ENCODE measurements around the gene FBRS.

DNA sequence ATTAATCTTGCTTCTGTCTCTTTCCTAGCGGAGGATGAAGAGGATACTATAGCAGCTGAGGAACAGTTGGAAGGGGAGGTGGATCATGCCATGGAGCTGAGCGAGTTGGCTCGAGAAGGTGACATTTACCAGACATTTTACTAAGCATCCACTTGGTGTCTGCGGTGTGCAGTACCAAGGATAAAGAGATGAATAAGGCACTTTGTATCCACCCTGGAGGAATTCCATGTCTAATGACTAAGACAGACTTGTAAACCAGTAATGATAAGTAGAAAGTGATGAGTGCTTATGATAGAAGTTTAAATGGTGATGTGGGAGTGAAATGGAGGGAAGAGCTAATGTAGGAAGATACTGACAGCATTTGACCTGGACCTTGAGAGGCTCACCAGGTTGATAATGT, 52.7 kb downstream of the FBRS start:
- TF ChIP-seq, protein P1, sequence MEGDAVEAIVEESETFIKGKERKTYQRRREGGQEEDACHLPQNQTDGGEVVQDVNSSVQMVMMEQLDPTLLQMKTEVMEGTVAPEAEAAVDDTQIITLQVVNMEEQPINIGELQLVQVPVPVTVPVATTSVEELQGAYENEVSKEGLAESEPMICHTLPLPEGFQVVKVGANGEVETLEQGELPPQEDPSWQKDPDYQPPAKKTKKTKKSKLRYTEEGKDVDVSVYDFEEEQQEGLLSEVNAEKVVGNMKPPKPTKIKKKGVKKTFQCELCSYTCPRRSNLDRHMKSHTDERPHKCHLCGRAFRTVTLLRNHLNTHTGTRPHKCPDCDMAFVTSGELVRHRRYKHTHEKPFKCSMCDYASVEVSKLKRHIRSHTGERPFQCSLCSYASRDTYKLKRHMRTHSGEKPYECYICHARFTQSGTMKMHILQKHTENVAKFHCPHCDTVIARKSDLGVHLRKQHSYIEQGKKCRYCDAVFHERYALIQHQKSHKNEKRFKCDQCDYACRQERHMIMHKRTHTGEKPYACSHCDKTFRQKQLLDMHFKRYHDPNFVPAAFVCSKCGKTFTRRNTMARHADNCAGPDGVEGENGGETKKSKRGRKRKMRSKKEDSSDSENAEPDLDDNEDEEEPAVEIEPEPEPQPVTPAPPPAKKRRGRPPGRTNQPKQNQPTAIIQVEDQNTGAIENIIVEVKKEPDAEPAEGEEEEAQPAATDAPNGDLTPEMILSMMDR (IDR thresholded peaks at IDR 0.05) = no peak
- no peak for TF ChIP-seq RXRA (IDR thresholded peaks at IDR 0.05; ENCODE audit: borderline replicate concordance, low read depth)

All from SK-N-SH (cell line).